ENCODE measurements around the gene EEF1A2. TPM values are rescaled to one million over a fixed set of nuclear protein-coding genes. Genes with fewer than 3 reads are reported as not detected.

EEF1A2 gene
- total RNA-seq, 2 experiments from 2014 or later: not detected

Other genes with a start within 250 kb of the EEF1A2 start
- gene NKAIN4, start 244.6 kb downstream of the EEF1A2 start, total RNA-seq: not detected
- gene ARFGAP1, start 226.3 kb downstream of the EEF1A2 start, total RNA-seq: 10 to 100 TPM; 68.7 to 75.6 TPM
- gene COL20A1, start 205.9 kb downstream of the EEF1A2 start, total RNA-seq: not detected
- gene CHRNA4, start 137.7 kb downstream of the EEF1A2 start, total RNA-seq: not detected
- gene KCNQ2, start 26.4 kb downstream of the EEF1A2 start, total RNA-seq: not detected
- gene PPDPF, start 21.7 kb upstream of the EEF1A2 start, total RNA-seq: 100 to 1,000 TPM; 292 to 296 TPM
- under 1 TPM in 1 of 2 experiments, not detected in 1; 0.34 TPM for gene PTK6, start 38.3 kb upstream of the EEF1A2 start, total RNA-seq
- gene SRMS, start 48.7 kb upstream of the EEF1A2 start, total RNA-seq: not detected
- under 1 TPM; 0.26 to 0.29 TPM for gene FNDC11, start 55.1 kb upstream of the EEF1A2 start, total RNA-seq
- gene HELZ2, start 75.2 kb upstream of the EEF1A2 start, total RNA-seq: 100 to 1,000 TPM in 1 of 2 experiments, 10 to 100 TPM in 1; 99.1 to 102 TPM
- 10 to 100 TPM; 16.2 TPM for gene GMEB2, start 128.0 kb upstream of the EEF1A2 start, total RNA-seq
- 10 to 100 TPM; 13.1 to 13.3 TPM for gene STMN3, start 154.3 kb upstream of the EEF1A2 start, total RNA-seq
- 10 to 100 TPM; 49.8 to 54.3 TPM for gene RTEL1, start 159.2 kb upstream of the EEF1A2 start, total RNA-seq
- not detected for gene TNFRSF6B, start 197.6 kb upstream of the EEF1A2 start, total RNA-seq
- gene ARFRP1, start 208.9 kb upstream of the EEF1A2 start, total RNA-seq: 10 to 100 TPM; 55.2 to 57.6 TPM
- gene ZGPAT, start 209.0 kb upstream of the EEF1A2 start, total RNA-seq: 10 to 100 TPM; 38.6 to 43.5 TPM
- 100 to 1,000 TPM; 163 to 165 TPM for gene LIME1, start 237.6 kb upstream of the EEF1A2 start, total RNA-seq
- 10 to 100 TPM; 97.2 TPM for gene SLC2A4RG, start 240.7 kb upstream of the EEF1A2 start, total RNA-seq

Measured in activated CD8-positive, alpha-beta T cell treated with anti-CD3 and anti-CD28 coated beads, Interleukin-2, amount 10 ng/mL, durations not matched to agents 7 days and 5 days (primary cell).